Heart left ventricle (tissue), 13 donors: ENCODE data around the gene GPER1.

ENCODE experiments used
- CTCF ChIP-seq, 12 donors: fragments of 200-600 bp; sonication (generic) in 4 of 12; IDR thresholded peaks; one replicate each; pipeline versions ENCODE4 v1.5.0 to v1.8.0; 2018 to 2022; ENCODE audit warnings: antibody characterized with exemption in 12 of 12, mild to moderate bottlenecking in 5 of 12
- POLR2A ChIP-seq, 2 donors: fragments of 450-650 bp; IDR thresholded peaks; one replicate each; pipeline ENCODE4 v1.6.1; 2017; ENCODE audit warnings: antibody characterized with exemption in 2 of 2, mild to moderate bottlenecking in 2 of 2, moderate library complexity in 2 of 2
- donor health status: ischemic (EF 13 %, LVEDD 7.1; RV severe dilation, severe dysfunction).
- donor health status: DM: no; HTN: yes; CAD: no.
- donor health status: DM: no; HTN: no; CAD: no.
- donor health status: ischemic (EF 25% LVEDD 6.9; RV normal size, moderate dysfunction).
- donor health status: ischemic (EF 25% LVEDD 5.7; RV mildly dilated, moderate dysfunction).
- donor health status: ischemic (EF 35%, LVEDD 5.7; RV mildly dilated, moderate dysfunction).
- donor health status: nonischemic (EF 11% LVEDD 7.7; RV severe dilation, severe dysfunction).
- donor health status: DM: yes; HTN: yes; CAD: no.
- donor health status: PGD.
- donor health status: ischemic (EF 29% LVEDD 5.4; RV normal size, mild dysfunction).
- donor health status: nonischemic (EF 23%, LVEDD 6.1; RV moderate dilation, normal function).

- TF ChIP-seq CTCF (IDR thresholded peaks at IDR 0.05) (peak in 2 of 12 donors; percentile 11 to 17), POLR2A (IDR thresholded peaks at IDR 0.05) (no peak)
Observed at GRCh38 chr7:1076184-1077072, 11.5 kb upstream of the GPER1 start.
